ENCODE measurements around the gene INF2. TPM values are rescaled to one million over a fixed set of nuclear protein-coding genes. Genes with fewer than 3 reads are reported as not detected.

INF2 gene
- polyA plus RNA-seq, 3 donors, result 20.3 to 105 (median 101) TPM

DNA sequence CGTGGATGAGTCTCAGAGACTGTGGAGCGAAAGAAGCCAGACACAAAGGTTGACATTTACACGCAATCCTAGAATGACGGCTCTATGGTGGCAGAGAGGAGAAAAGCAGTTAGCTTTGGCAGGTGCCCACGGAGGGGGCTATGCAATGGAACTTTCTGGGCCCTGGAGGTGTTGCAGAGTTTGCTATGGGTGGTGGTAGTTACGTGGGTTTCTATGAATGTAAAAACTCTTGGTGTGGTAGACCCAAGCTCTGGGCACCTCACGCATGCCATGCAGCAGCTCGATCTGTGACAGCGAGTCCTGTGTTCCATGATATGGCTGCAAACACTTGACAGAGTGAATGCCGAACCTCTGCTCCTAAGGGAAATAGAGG is 5.0 kb upstream of the INF2 start:
- no peak overlapping the region for H3K27ac ChIP-seq (ENCODE audit: low read depth, low read length)
- 93 to 95% (median 94%) methylated on average over 10 of the region's 10 CpGs for WGBS, 3 donors

DNA sequence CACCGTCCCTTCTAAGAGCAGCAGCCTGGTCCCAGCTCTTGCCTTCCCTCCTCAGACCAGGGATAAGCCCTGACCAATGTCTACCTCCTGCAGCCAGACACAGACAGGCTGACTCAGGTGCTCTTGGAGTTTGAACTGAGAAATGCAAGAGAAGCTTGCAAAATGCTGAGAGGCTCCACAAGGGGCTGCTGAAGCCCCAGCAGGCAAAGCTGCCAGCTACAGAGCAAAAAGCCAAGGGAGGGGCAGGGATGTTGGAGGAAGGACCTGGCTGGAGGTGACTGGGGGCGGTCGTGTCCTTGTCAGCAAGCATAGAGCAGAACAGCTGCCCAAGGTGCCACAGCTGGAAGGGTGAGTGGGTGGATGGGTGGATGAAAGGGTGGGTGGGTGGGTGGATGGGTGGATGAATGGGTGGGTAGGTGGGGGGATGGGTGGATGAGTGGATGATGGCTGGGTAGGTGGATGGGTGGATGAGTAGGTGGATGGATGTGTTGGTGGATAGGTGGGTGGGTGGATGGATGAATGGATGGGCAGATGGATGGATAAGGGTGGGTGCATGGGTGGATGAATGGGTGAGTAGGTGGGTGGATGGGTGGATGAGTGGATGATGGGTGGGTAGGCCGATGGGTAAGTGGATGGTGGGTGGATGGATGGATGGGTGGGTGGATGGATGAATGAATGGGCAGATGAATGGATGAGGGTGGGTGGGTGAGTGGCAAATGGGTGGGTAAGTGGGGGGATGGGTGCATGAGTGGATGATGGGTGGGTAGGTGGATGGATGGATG is 4.0 kb upstream of the INF2 start:
- no peak overlapping the region for H3K27ac ChIP-seq (ENCODE audit: low read depth, low read length)
- 77 to 86% (median 79%) methylated on average over 4 of the region's 4 CpGs for WGBS, 3 donors

DNA sequence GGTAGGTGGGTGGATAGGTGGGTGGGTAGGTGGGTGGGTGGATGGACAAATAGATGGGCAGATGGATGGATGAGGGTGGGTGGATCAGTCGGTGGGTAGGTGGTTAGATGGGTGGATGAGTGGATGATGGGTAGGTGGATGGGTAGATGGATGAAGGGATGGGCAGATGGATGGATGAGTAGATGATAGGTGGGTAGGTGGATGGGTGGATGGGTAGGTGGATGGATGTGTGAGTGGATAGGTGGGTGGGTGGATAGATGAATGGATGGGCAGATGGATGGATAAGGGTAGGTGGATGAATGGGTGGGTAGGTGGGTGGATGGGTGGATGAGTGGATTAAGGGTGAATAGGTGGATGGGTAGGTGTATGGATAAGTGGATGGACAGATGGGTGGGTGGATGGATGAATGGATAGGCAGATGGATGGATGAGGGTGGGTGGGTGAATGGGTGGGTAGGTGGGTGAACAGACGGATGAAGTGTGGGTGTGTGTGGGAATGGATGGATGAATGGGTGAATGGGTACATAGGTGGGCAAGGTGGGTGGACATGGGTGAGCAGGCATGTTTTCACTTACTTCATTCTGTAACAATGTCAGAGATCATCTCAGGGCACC is 3.3 kb upstream of the INF2 start:
- 97 to 100% (median 99%) methylated on average over 2 of the region's 2 CpGs for WGBS, 3 donors
- no peak overlapping the region for H3K27ac ChIP-seq (ENCODE audit: low read depth, low read length)

DNA sequence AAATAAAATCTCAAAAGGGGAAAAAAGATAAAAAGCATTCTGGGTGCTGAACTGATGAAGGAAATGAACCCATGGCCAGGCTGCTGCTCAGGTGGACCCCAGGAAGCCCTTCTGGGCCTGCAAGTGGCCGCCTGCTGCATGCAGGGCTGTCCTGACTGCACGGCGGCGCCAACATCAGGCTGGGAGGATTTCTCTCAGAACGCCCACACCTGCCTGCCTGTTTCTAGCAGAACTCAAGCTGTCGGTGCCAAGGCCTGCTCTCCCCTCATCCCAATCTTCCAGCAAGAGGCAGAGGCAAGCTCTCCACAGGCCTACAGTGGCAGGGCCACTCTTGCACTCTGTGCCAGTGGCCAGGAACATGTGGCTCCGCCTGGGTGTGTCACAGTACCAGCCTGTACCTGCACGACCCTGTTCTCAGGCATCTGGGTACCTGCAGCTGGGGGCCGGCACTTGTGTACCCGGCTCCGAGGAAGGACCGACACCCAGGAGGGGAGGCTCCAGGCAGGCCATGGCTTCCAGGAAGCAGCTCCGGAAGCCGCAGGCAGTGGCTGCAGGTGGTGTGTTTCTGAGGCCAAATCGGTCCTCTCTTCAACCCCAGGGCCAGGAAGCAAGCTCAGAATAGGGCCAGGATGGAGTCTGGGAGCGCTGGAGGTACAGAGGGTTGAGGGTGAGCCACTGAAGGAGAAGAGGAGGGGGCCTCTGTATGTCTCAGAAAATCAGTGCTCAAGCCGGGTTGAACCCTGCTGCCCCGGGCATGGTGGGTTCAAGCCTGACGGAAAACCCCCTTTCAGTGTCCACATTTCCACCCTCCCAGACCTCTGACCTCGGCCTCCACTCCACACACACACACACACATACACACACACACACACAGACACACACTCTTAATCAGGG is 2.5 kb upstream of the INF2 start:
- no peak overlapping the region for H3K27ac ChIP-seq (ENCODE audit: low read depth, low read length)
- WGBS, 3 donors, result 63 to 84% (median 68%) methylated on average over 20 of the region's 20 CpGs

DNA sequence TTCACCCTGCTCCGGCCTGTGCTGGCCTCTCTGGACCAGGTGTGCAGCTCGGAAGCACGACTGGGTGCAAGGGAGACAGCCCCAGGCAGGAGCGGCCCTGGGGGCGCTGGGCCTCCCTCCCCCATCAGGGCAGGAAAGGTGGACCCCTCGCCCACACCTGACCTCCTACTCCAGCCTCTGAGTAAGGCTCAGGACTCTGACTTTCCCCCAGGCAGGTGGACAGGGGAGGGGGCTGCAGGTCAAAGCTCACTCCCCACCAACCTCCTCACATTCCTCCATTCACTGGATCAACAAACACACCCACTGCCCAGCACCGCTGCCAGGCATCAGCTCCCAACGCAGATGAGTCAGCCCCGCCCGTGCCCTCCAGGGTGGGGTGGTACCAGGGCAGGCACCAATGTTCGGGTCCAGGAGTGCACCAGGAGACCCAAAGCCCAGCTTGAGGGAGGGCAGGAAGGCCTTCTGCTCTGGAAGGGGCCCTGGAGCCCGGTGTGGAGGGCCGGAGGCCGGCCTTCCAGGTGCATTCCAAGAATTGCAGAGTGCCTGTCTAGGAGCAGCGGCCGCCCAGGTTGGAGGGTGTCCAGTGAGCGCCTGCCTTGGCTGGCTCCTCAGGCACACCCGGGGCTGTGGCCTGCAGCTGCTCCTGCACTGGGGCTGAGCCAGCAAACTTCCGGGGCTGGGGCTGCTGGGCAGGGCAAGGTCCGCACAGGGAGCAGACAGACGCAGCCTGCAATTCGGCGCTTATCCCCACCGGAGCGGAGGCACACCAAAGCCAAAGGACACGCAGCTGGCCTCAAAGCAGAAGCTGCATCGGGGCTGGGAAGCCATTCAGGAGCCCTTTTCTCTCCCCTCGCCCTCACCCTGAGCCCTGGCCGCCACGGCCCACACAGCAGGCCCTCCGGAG is 1.6 kb upstream of the INF2 start:
- no peak overlapping the region for H3K27ac ChIP-seq (ENCODE audit: low read depth, low read length)
- 29 to 49% (median 47%) methylated on average over 31 of the region's 31 CpGs for WGBS, 3 donors

DNA sequence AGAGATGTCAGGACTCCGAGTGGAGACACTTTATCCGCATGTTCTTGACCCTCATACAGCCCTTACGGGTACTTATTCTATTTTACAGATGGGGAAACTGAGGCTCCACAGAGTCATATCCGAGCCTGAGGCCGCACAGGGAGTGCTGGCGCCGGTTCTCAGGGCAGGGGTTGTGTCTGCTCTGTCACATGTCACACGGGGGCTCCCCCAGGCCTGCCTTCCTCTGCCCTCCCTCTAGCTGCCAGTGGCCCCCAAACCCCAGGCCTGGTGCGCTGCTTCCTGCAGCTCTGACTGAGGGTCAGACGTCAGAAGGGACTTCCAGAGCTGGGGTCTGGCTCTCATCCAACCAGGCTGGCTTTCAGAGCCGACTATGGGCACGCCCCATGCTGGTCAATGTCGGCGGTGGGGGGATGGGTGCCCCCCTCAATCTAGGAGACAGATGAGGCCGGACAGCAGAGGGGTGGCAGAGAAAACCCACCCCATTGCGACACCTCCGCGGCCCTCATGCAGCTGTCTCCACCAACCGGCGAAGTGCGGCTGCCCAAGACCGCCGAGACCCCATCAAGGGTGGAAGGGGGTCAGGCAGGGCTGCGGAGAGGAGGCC is 811 bp upstream of the INF2 start:
- no peak overlapping the region for H3K27ac ChIP-seq (ENCODE audit: low read depth, low read length)
- WGBS, 3 donors, result 25 to 34% (median 31%) methylated on average over 24 of the region's 24 CpGs

DNA sequence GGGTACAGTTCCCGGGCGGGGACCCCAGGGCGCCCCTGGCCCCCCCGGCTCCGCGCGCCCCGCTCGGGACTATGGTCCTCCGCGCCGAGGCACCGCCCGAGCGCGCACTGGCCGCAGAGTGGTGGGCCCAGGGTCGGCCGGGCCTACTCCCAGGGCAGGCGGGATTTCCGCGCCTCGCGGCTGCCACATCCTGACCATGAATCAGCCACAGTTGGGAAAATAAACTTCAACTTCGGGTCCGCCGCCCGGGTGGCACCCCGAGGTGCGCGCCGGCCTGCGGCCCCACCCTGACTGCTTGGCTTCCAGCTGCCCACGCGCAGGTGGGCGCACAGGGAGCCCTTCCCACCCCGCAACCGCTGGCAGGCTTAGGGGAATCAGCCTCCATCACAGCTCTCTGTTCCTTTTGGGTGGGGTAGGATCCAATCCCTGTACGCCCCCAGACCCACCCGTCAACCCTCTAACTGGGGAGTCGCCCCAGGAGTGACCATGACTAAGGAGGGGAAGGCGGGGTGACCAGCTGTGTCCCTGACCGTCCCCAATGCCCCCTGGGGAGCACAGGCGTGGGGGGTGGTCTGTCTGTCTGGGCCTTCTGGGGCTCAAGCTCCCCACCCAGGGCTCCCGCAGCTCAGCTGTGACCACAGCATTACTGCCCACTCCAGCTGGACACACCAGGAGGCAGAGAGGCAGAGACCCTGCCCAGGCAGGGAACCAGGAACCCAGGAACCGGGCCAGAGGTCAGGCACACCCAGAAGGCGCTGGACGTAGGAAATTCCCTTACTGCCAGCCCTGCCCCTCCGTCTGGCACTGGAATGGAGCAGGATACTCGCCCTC is 678 bp downstream of the INF2 start:
- H3K27ac ChIP-seq (ENCODE audit: low read depth, low read length), result no peak overlapping the region
- WGBS, 3 donors, result 4 to 7% (median 6%) methylated on average over 45 to 50 of the region's 50 CpGs

DNA sequence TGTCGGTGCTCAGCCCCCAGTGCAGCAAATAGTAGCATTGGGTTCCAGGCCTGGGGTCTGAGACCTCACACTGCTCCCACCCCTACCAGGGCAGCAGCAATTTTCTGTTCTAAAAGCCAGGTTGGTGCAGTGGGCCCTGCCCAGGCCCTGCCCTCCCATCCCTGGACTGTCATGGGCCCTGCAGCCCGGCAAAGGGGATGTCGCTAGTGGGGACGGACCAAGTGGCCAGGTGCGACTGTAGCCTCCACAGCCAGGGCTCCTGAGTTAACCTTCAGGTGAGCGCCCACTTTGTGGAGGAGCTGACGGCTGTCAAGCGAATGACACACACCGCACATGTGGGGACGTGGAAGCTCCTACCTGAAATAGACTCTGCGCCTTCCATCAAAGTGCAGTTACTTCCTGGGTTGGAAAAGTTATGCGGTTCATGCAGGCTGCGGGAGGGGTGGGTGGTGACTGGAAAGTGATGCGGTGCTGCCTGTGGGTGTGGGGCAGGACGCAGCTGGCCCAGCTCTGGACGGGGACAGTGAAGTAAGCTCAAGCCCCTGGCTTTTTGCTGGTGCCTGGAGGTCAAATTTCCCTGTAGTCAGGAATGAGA is 1.5 kb downstream of the INF2 start:
- WGBS, 3 donors, result 68 to 88% (median 80%) methylated on average over 16 of the region's 16 CpGs
- H3K27ac ChIP-seq (ENCODE audit: low read depth, low read length), result no peak overlapping the region

DNA sequence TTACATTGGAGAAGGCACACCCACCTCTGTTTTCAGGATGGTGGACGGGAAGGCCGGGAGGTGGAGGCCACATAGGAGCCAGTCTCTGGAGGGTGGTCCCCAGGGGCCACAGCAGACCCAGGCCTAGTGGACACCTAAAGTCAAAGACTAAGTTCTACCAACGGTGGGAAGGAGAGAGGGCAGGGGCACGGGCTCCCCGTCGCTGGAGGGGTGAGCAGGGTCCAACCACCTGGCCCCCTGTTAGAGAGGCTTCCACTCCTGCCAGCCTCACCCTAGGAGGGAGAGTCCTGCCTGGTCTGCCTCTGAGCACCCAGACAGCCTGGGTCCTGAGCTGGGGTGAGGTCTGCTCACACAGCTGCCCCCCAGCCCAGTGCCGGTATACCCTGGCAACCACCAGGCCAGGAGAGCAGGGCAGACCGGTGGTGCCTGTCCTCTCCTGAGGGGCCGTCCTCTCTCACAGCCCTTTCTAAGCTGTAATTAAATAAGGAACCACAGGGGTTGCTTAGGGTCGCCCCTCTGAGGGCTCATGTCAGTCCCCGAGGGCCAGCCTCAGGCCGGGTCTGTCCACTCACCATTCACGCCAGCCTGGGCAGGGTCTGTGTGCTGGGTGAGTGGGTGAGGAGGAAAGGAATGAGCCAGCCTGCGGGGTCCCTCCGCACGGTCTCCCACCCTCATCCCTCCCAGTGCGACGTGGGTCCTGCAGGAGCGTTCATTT is 2.3 kb downstream of the INF2 start:
- H3K27ac ChIP-seq (ENCODE audit: low read depth, low read length), result no peak overlapping the region
- 77 to 89% (median 87%) methylated on average over 19 of the region's 19 CpGs for WGBS, 3 donors

DNA sequence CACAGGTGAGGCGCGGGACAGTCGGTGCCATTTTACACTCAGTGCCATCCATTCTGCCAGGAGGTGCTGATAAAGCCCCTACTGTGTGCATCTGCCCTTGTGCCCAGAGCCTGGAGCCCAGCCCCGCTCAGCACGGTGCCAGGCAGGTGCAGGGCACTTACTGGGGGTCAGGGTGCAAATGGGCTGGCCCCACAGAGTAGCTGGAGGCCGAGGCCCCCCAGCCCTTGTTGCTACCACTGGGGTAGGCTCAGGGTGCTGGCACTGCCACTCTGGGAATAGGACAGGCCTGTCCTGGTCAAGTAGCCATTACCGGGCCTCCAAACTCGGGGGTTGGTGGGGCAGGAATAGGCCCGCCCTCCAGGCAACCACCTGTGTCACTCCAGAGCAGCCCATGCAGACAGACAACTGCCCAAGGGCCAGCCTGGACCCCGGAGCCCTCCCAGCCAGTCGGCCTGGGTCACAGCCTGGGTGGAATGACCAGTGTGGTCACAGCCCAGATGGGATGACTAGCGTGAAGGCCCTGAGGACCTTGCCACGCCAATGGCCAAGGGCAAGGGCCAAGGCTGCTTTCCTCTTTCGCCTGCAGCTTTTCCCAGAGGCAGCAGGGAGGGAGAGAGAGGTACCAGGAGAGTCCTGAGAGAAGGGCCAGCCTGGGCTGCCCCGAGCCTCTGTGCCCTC is 3.0 kb downstream of the INF2 start:
- 80 to 85% (median 84%) methylated on average over 13 to 15 of the region's 15 CpGs for WGBS, 3 donors
- H3K27ac ChIP-seq (ENCODE audit: low read depth, low read length), result no peak overlapping the region

DNA sequence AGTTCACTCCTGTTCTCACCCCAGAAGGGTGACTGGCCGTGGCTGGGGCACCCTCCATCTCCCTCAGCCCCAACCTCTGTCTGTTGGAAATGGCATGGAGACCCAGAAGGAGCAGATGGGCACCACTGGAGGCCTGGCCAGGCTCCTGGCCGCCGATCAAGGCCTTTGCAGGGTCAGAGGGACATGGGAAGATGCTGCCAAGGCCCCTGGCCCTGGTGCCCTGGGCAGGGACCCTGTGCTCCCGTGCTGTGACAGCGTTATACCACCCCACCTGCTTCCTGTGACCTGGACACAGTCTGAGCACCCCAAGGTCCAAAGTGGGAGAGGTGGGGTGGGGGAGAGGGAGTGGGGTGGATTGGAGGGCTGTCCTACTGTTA is 3.5 kb downstream of the INF2 start:
- WGBS, 3 donors, result 65 to 74% (median 72%) methylated on average over 5 of the region's 5 CpGs
- H3K27ac ChIP-seq (ENCODE audit: low read depth, low read length), result no peak overlapping the region

DNA sequence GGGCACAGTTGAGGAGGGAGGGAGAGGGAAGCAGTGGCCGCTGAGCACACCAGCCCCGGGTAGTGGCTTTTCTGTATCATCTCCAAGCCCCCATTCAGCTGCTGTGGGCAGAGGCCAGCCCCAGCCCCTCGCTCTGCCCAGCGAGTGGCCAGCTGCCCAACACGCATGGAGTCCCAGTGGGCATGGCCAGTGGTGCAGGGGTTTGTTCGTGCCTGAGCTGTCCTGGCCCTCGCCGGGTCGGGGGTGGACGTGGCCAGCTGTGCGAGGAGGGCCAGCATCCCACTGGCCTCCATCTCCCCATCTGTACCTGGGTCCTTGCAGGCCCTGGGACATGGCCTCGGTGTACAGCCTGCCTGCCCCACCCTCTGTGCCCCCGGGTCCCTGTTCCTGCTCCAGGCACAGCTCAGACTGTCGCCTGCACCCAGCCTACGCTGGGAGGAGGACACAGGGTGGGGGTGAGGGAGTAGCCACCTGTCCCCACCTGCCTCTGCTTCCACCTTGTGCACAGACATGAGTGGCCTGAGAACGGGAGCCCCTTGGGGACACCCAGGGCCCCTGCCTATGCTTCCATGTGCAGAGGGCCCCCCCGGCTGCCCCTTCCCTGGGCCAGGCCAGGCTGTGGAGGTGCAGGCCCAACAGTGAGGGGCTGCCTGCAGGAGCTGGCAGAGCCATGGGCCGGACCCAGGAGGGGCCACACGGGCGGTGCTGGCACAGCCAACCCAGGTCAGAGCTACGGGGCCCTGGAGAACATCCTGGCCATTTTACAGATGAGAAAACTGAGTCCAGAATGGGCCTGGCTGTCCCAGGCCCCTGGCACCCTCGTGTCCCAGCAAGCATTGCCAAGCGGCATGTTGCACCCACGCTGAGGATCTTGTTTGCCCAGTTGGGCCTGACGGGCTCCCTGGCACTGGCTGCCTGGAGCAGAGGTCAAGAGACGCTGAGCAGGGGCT is 4.3 kb downstream of the INF2 start:
- 78 to 89% (median 84%) methylated on average over 26 of the region's 26 CpGs for WGBS, 3 donors
- no peak overlapping the region for H3K27ac ChIP-seq (ENCODE audit: low read depth, low read length)

DNA sequence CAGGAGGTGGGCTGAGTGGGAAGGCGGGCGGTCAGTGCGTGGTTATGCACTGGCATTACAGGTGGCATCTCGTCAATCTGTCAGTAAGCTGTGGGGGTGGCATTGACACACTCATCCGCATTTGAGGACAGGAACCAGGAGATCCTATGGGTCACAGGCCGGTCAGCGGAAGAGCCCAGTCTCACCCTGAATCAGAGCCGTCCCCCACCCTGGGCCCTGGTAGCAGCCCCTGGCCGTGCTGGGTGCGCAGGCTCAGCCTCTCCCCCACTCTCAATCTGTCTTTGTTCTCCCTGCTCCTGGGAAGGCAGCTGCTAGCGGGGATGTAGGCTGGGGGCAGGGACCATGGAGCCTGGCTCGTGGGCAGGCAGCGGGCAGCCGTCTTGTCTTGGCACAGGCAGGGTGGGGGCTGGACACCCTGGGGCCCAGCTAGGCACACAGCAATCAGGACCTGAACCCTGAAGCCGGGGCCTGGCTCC is 5.1 kb downstream of the INF2 start:
- no peak overlapping the region for H3K27ac ChIP-seq (ENCODE audit: low read depth, low read length)
- WGBS, 3 donors, result 60 to 84% (median 75%) methylated on average over 11 to 15 of the region's 15 CpGs

DNA sequence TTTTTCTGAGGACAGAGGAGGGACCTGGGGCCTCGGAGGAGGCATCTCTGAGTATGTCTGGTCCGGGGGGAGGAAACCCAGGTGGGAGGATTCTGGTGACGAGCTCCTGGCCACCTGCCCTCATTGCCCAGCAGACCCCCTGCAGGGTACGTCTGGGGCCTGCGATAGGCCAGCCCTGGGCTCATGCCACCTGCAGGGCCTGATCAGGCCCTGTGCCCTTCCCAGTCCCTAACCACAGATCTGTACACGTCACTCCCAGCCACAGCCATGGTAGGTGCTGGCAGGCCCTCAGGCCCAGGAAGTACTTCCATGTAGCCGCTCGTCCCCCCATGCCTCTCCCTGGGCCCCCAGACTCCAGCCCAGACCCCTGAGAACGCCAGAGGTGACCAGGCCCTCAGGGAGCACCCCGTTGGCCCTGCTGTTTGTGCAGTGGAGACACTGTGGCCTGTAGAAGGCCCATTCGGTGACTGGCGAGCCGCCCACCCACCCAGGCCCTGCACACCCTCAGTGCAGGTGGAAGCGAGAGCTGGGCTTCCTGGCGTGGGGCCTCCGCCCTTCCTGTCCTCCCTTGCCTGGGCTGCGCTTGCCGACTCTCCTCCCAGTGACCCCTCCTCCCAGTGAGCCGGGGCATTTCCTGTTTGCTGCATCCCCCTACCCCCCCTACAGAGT is 5.7 kb downstream of the INF2 start:
- no peak overlapping the region for H3K27ac ChIP-seq (ENCODE audit: low read depth, low read length)
- 39 to 78% (median 40%) methylated on average over 18 to 19 of the region's 19 CpGs for WGBS, 3 donors

All from adipose tissue (tissue), 3 donors.